Parathyroid adenoma (tissue), 2 donors: ENCODE measurements around the gene ERAL1.

Experiments
- H2AFZ ChIP-seq: fragments of 300-600 bp; sonication (generic); one replicate; pipeline ENCODE4 v1.7.0; 2017; ENCODE audit warnings: antibody characterized with exemption, mild to moderate bottlenecking
- H3K27ac ChIP-seq: fragments of 300-600 bp; sonication (generic); one replicate; pipeline ENCODE4 v1.7.0; 2017
- H3K27me3 ChIP-seq: fragments of 300-600 bp; sonication (generic); one replicate; pipeline ENCODE4 v1.7.0; 2017; ENCODE audit warnings: low read length; ENCODE audit not compliant: control insufficient read depth, insufficient read depth
- H3K36me3 ChIP-seq: fragments of 300-600 bp; sonication (generic); one replicate; pipeline ENCODE4 v1.7.0; 2017; ENCODE audit warnings: low read length; ENCODE audit not compliant: control insufficient read depth, insufficient read depth
- H3K4me1 ChIP-seq: fragments of 300-600 bp; sonication (generic); one replicate; pipeline ENCODE4 v1.7.0; 2017; ENCODE audit warnings: control low read depth
- H3K4me2 ChIP-seq: fragments of 300-600 bp; sonication (generic); one replicate; pipeline ENCODE4 v1.7.0; 2017; ENCODE audit warnings: low read length
- H3K4me3 ChIP-seq: fragments of 300-600 bp; sonication (generic); one replicate; pipeline ENCODE4 v1.7.0; 2017; ENCODE audit warnings: low read depth, low read length
- H3K79me2 ChIP-seq: fragments of 300-600 bp; sonication (generic); one replicate; pipeline ENCODE4 v1.7.0; 2017; ENCODE audit warnings: control low read depth
- H3K9ac ChIP-seq: fragments of 300-600 bp; sonication (generic); one replicate; pipeline ENCODE4 v1.7.0; 2017; ENCODE audit warnings: mild to moderate bottlenecking
- H3K9me3 ChIP-seq: fragments of 300-600 bp; sonication (generic); one replicate; pipeline ENCODE4 v1.7.0; 2017; ENCODE audit warnings: low read length; ENCODE audit not compliant: control insufficient read depth
- CTCF ChIP-seq: fragments of 300-600 bp; sonication (generic); IDR thresholded peaks from one replicate; pipeline ENCODE4 v1.7.0; 2017; ENCODE audit warnings: antibody characterized with exemption, mild to moderate bottlenecking
- donor health status: primary hyperparathyroidism.

Gene ERAL1

GRCh38 chr17:28881533-28882056 lies 26.8 kb downstream of the ERAL1 start:
- H3K9me3 ChIP-seq, result no peaks in the 10 kb centered on the region
- no peak overlapping the region for H3K27ac ChIP-seq
- H3K36me3 ChIP-seq, result no peaks in the 10 kb centered on the region
- no peaks in the 10 kb centered on the region for H3K27me3 ChIP-seq
- peaks cover 3% of the 10 kb centered on the region for H3K79me2 ChIP-seq
- H3K4me2 ChIP-seq, result no peak overlapping the region
- no peak overlapping the region for H3K9ac ChIP-seq
- H3K4me3 ChIP-seq, result no peak overlapping the region
- no peak overlapping the region for H2AFZ ChIP-seq
- TF ChIP-seq CTCF, result no peak
- H3K4me1 ChIP-seq, result no peaks in the 10 kb centered on the region

- Histone ChIP-seq H3K79me2 (peaks cover 6% of the 10 kb centered on the region), H3K36me3 (no peaks in the 10 kb centered on the region), H2AFZ (no peak overlapping the region), H3K4me1 (no peaks in the 10 kb centered on the region), H3K9ac (no peak overlapping the region), H3K4me2 (no peak overlapping the region), H3K27ac (no peak overlapping the region), H3K4me3 (no peak overlapping the region), H3K27me3 (no peaks in the 10 kb centered on the region), H3K9me3 (no peaks in the 10 kb centered on the region)
- no peak for TF ChIP-seq CTCF
These were observed 27.5 kb downstream of the ERAL1 start for GRCh38 chr17:28882154-28882895.

- Histone ChIP-seq H2AFZ (no peak overlapping the region), H3K4me2 (no peak overlapping the region), H3K27me3 (no peaks in the 10 kb centered on the region), H3K9me3 (no peaks in the 10 kb centered on the region), H3K36me3 (no peaks in the 10 kb centered on the region), H3K79me2 (peaks cover 13% of the 10 kb centered on the region), H3K4me3 (no peak overlapping the region), H3K27ac (no peak overlapping the region), H3K9ac (no peak overlapping the region), H3K4me1 (no peaks in the 10 kb centered on the region)
- no peak for TF ChIP-seq CTCF
These were observed 29.3 kb downstream of the ERAL1 start for GRCh38 chr17:28883967-28884702.

- H3K36me3 ChIP-seq, result no peaks in the 10 kb centered on the region
- H2AFZ ChIP-seq, result no peak overlapping the region
- H3K4me2 ChIP-seq, result no peak overlapping the region
- no peak for TF ChIP-seq CTCF
- H3K9ac ChIP-seq, result no peak overlapping the region
- no peaks in the 10 kb centered on the region for H3K4me1 ChIP-seq
- no peaks in the 10 kb centered on the region for H3K27me3 ChIP-seq
- H3K79me2 ChIP-seq, result peaks cover 13% of the 10 kb centered on the region
- H3K27ac ChIP-seq, result no peak overlapping the region
- H3K4me3 ChIP-seq, result no peak overlapping the region
- no peaks in the 10 kb centered on the region for H3K9me3 ChIP-seq
These were observed 30.5 kb downstream of the ERAL1 start for GRCh38 chr17:28885363-28885762.
